Thyroid gland (tissue), 4 donors: ENCODE data around the gene GRK2. TPM values are rescaled to one million over a fixed set of nuclear protein-coding genes. Genes with fewer than 3 reads are reported as not detected.

ENCODE experiments used
- DNase-seq, 2 donors: peaks; one replicate each; pipeline ENCODE4 v3.0.0-alpha.2; 2019
- H3K27ac ChIP-seq, 3 donors: fragments of 200-600 bp; sonication (generic); 1 replicate in 2 of 3; 2 replicates in 1 of 3; pipeline ENCODE4 v1.5.1; 2016 to 2019; ENCODE audit warnings: mild to moderate bottlenecking in 1 of 3, moderate library complexity in 1 of 3
- H3K27me3 ChIP-seq: fragments of 200-600 bp; sonication (generic); one replicate; pipeline ENCODE4 v1.5.1; 2019
- H3K36me3 ChIP-seq, 2 donors: fragments of 200-600 bp; sonication (generic); one replicate each; pipeline ENCODE4 v1.5.1; 2016 to 2019
- H3K4me1 ChIP-seq, 2 donors: fragments of 200-600 bp; sonication (generic); one replicate each; pipeline ENCODE4 v1.5.1; 2017 to 2019
- H3K4me3 ChIP-seq, 3 donors: fragments of 200-600 bp; sonication (generic); replicated peaks in 1 of 3; 1 replicate in 2 of 3; 2 replicates in 1 of 3; pipeline ENCODE4 v1.5.1; 2016; ENCODE audit warnings: mild to moderate bottlenecking in 1 of 3
- H3K9me3 ChIP-seq: fragments of 200-600 bp; sonication (generic); one replicate; pipeline ENCODE4 v1.5.1; 2017
- CTCF ChIP-seq, 6 experiments: fragments of 200-600 bp in 3 of 6; fragments of 450-650 bp in 3 of 6; sonication (generic) in 3 of 6; IDR thresholded peaks; one replicate each; pipeline ENCODE4 v1.5.1; 2016 to 2019; ENCODE audit warnings: antibody characterized with exemption in 6 of 6, mild to moderate bottlenecking in 2 of 6, inconsistent platforms in 1 of 6, moderate library complexity in 1 of 6
- POLR2A ChIP-seq, 2 donors: fragments of 450-650 bp; IDR thresholded peaks; one replicate each; pipeline ENCODE4 v1.6.1; 2017; ENCODE audit warnings: antibody characterized with exemption in 2 of 2, mild to moderate bottlenecking in 2 of 2, moderate library complexity in 1 of 2
- WGBS, 2 donors: methylation state at CpG; one replicate each; pipeline ENCODE4 v1.1.5; 2017; 5-methylcytosine and 5-hydroxymethylcytosine counted together
- intact Hi-C: fragments of 100-400 bp; cut with DNase I; formaldehyde crosslinking; loops from one replicate; pipeline ENCODE4 v1.15.1; 2023
- total RNA-seq, 4 donors: library from RNA; depleted of rRNA; stranded (reverse); fragments of >200 nt; gene quantifications; one replicate each; pipeline ENCODE4 v1.2.3, GENCODE V29; 2016

Gene GRK2
- total RNA-seq, 4 donors from 2014 or later: 32.8 to 55.8 (median 40.6) TPM

- TF ChIP-seq CTCF (IDR thresholded peaks at IDR 0.05): no peak
- no peak for TF ChIP-seq POLR2A (IDR thresholded peaks at IDR 0.05)
- DNase-seq: no peak
- Histone ChIP-seq H3K4me3 (no peak overlapping the region), H3K27ac (no peak overlapping the region), H3K27me3 (no peaks in the 10 kb centered on the region), H3K4me1 (peaks cover 5% of the 10 kb centered on the region in 2 donors), H3K36me3 (peaks cover 14 to 15% of the 10 kb centered on the region in 2 donors), H3K9me3 (no peaks in the 10 kb centered on the region)
- intact Hi-C loops: no loop called here
- 88 to 91% methylated on average over 11 of the region's 11 CpGs for WGBS, 2 donors
These were observed 47.0 kb downstream of the GRK2 start for GRCh38 chr11:67313125-67313890.

- TF ChIP-seq POLR2A (IDR thresholded peaks at IDR 0.05): no peak
- TF ChIP-seq CTCF (IDR thresholded peaks at IDR 0.05): no peak
- Histone ChIP-seq H3K4me1 (peaks cover 13 to 14% of the 10 kb centered on the region in 2 donors), H3K36me3 (peaks cover 7 to 12% of the 10 kb centered on the region in 2 donors), H3K9me3 (no peaks in the 10 kb centered on the region), H3K27me3 (no peaks in the 10 kb centered on the region), H3K4me3 (no peak overlapping the region), H3K27ac (no peak overlapping the region)
- DNase-seq: no peak
- intact Hi-C loops: no loop called here
- WGBS, 2 donors: 95 to 100% methylated on average over 2 of the region's 2 CpGs
These were observed 47.9 kb downstream of the GRK2 start for GRCh38 chr11:67314218-67314617.

GRCh38 chr11:67315325-67315909, 49.1 kb downstream of the GRK2 start:
- Histone ChIP-seq H3K27ac (no peak overlapping the region), H3K4me3 (no peak overlapping the region), H3K9me3 (no peaks in the 10 kb centered on the region), H3K4me1 (peaks cover 15 to 16% of the 10 kb centered on the region in 2 donors), H3K27me3 (no peaks in the 10 kb centered on the region), H3K36me3 (peaks cover 0 to under 1% of the 10 kb centered on the region in 2 donors)
- 71 to 72% methylated on average over 9 of the region's 9 CpGs for WGBS, 2 donors
- intact Hi-C loops: loop anchor here (5.0 kb wide), 1 partner anchor 233 kb away; no protein-coding TSS in a partner anchor
- TF ChIP-seq CTCF (IDR thresholded peaks at IDR 0.05): no peak
- DNase-seq: no peak

- Histone ChIP-seq H3K27me3 (no peaks in the 10 kb centered on the region), H3K4me1 (peaks cover 15 to 16% of the 10 kb centered on the region in 2 donors), H3K4me3 (peak overlapping the region in 2 of 3 donors; percentile 26 to 92), H3K27ac (peak overlapping the region; percentile 95 to 97 (median 96)), H3K9me3 (no peaks in the 10 kb centered on the region), H3K36me3 (no peaks in the 10 kb centered on the region)
- 1 to 3% methylated on average over 10 of the region's 10 CpGs for WGBS, 2 donors
- TF ChIP-seq CTCF (IDR thresholded peaks at IDR 0.05) (no peak), POLR2A (IDR thresholded peaks at IDR 0.05) (no peak)
- intact Hi-C loops: loop anchor here (5.0 kb wide), 1 partner anchor 235 kb away; no protein-coding TSS in a partner anchor
- no peak for DNase-seq
These were observed 50.6 kb downstream of the GRK2 start for GRCh38 chr11:67316882-67317204.
